HG02943 (cell line): ENCODE results near the gene TRMT5.

Source experiments
- ATAC-seq: cut with Tn5 transposase; IDR thresholded peaks from one replicate; pipeline ENCODE4 v1.9.1; 2021; ENCODE audit warnings: mild to moderate bottlenecking, low read depth, moderate library complexity; ENCODE audit not compliant: unreplicated experiment

The TRMT5 gene

DNA sequence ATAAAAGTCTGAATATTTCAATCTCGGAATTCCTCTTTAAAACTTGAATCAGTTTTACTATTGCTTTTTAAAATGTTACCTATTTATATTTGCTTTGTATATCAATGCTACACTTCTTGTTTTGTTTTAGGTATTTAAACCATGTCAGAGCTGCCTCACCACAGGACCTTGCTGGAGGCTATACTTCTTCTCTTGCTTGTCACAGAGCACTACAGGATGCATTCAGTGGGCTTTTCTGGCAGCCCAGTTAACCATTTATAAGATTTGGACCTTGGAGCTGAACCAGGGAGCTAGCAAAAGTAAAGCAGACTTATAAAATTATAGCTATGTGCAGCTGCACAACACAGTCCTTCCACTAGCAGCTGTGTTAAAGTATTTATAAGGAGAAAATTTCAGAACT, 12.8 kb downstream of the TRMT5 start:
- ATAC-seq = no peak

DNA sequence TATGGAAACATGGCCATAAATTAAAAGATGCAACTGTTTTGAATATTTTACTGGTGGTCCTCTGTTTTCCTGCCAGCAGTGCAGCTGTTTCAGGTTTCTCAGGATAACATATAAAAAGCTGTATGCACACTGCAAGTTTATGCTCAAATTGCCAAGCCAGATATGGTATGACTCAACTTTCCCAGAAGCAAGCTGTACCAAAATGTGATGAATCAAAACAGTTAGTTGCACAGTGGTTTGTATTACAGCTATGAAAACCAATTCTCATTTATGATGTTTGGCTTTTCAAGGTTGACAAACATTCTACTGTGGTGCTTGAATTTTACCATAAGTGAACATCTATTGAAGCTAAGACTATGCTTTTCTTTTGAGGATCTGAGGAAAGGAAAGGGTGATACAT, 15.5 kb downstream of the TRMT5 start:
- ATAC-seq = no peak

DNA sequence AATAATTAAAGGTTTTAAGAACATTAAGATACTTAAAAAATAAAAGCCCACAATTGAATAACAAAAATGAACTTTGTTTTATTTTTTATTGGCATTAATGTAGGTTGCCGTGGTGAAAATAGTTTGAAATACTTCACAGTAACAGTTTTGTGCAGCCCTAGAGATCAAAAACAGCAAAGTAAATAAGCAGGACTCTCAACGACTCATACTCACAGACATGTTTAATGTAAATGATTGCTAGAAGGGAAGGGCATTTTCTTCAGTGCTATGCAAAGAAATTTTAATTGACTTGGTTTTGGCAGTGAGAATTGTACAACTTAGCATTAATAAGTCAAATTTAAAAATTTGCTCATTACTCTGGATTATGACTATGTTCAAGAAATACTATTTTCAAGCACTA, 16.0 kb downstream of the TRMT5 start:
- ATAC-seq = no peak

DNA sequence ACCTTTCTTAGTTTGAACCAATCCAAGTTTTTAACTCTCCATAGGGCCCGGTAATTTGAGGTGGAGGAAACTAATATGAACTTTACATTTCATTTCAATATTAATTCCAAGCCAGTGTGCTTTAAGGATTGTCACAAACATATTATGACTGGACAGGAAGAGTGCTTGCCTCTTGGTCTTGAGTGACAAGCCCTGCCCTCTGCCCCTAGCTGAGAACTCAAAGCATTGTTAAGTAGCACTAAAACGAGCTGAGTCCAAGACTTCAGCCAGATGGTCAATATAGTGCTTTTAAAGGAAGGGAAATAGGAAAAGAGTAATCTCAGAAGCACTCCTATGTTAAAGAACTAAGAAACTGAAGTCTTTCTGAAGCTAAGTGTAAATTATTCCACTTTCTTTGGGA, 17.1 kb downstream of the TRMT5 start:
- no peak for ATAC-seq

DNA sequence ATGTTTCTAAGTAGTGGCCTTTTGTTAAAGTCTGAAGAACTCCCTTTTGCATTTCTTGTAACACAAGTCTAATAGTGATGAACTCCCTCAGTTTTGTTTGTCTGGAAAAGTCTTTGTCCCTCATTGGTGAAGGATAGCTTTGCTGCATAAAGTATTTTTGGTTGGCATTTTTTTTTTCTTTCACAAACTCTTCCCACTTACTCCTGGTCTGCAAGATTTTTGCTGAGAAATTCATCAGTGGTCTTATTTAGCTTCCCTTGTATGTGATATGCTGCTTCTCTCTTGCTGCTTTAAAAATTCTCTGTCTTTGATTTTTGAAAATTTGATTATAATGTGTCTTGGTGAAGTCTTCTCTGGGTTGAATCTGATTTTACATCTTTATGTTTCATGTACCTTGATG, 22.7 kb downstream of the TRMT5 start:
- ATAC-seq = no peak

DNA sequence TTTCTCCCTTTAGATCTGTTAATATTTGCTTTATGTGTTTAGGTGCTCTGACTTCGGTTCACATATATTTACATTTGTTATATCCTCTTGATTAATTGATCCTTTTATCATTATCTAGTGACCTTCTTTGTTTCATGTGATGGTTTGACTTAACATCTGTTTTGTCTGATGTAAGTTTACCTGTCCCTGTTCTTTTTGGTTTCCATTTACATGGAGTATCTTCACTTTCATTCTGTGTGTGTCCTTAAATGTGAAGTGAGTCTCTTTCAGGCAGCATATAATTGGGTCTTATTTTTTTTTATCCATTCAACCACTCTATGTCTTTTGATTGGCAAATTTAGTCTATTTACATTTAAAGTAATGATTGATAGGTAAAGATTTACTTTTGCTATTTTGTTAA, 24.2 kb downstream of the TRMT5 start:
- ATAC-seq = no peak

DNA sequence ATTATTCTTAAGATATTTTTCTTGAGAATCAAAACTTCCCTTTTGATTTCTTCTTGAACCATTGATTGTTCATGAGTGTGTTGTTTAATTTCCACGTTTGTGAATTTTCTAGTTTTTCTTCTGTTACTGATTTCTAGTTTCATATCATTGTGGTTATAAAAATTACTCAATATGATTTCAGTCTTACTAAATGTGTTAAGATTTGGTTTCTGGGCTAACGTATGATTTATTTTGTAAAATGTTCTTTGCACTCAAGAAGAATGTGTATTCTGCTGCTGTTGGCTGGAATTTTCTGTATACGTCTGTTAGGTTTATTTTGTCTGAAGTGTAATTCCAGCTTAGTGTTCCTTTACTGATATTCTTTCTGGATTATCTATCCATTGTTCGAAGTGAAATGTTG, 24.7 kb downstream of the TRMT5 start:
- ATAC-seq = no peak

DNA sequence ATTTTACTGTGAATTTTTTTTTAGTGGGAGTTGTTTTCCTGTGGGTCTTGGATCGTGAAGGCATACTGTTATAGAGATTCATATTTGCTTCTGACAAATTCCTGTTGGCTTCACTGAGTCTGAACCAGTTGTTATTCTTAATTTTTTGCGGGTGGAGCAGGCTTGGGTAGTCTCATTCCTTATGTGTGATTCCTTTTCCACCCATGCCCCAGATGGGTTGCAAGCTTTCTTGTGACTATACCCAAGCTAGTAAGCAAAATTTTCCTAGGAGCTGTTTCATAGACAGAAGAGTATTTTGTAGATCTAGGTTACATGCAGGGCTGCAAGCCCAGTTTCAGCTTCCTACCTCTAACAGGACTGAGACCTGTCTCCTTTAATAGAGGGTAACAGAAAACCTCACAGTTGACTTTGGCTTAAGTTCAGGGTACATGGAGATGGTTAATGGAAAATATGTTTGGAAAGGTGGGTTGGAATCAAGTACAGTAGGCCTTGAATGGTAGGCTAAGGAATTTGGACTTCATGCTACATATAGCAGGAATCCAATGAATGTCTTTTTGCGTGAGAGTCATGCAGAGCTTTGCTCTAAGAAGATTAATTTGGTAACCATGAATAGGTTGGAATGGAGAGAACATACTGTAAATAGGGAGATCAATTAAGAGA, 29.0 kb downstream of the TRMT5 start:
- ATAC-seq = no peak

DNA sequence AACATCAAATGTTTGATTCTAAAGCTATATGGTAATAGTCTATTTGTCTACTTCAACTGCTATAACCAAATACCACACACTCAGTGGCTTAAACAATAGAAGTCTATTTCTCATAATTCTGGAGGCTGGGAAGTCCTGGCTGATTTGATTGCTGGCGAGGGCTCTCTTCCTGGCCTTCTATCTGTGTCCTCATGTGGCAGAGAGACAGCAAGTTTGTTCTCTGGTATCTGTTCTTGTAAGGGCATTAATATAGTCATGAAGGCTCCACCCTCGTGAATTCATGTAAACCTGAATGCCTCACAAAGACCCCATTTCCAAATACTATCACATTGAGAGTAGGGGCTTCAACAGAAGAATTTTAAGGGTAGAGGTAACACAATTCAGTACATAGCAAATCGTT, 34.1 kb downstream of the TRMT5 start:
- no peak for ATAC-seq

DNA sequence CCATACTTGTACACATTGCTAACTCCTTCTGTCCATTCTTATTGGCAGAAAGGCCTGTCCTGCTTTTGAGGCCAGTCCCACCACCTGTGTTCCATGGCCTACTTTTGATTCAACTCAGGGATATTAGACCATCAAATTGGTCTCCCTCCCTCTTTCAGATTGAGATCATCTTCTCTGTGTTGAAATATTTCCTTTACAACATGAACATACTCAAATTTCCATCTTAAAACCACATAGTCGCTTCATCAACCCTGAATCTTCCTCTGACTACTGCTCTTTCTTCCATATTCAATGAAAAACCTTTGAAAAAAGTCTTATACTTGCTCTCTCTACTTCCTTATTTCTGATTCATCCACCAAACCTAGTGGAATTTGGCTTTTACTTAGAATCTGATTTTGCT, 34.9 kb downstream of the TRMT5 start:
- no peak for ATAC-seq

DNA sequence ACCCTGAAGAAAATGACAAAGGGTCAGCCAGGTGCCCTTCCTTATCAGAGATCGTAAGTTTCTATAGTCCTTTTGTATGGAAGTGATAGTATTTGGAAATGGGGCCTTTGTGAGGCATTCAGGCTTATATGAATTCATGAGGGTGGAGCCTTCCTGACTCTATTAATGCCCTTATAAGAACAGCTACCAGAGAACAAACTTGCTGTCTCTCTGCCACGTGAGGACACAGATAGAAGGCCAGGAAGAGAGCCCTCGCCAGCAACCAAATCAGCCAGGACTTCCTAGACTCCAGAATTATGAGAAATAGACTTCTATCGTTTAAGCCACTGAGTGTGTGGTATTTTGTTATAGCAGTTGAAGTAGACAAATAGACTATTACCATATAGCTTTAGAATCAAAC, 36.7 kb downstream of the TRMT5 start:
- ATAC-seq = no peak

DNA sequence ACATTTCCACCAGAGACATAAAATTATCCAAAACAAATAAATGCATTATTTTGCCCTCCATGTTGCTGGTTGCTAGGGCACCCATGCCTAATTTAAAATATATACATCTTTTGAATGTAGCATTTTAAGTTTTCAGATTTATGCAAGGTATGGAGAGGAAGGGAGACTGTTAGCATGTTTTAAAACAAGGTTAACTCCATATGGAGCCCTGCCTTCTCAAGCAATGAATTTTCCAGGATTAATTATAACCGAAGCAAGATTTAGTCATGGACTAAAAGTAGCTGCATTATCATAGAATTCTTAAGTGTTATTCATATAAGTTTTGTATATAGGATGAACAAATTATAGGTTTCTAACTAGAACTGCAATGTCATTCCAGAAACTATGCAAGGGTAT, 37.2 kb downstream of the TRMT5 start:
- ATAC-seq = no peak

DNA sequence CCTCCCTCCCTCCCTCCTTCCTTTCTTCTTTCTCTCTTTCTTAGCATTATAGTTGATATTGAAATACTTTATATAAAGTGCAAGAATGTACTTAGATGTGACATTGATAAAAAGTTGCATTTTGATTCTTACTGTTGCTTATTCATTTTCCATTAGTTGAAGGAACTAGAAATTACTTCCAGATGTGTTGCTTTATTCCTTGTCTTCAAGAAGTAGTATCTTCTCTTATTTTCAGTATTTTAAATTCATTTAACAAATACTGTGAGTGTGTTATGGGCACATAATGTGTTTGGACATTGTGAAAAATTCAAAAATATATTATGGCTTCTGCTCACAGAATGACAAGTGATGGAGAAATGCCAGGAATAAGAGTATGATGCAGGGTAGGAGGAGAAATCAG, 45.6 kb downstream of the TRMT5 start:
- no peak for ATAC-seq

DNA sequence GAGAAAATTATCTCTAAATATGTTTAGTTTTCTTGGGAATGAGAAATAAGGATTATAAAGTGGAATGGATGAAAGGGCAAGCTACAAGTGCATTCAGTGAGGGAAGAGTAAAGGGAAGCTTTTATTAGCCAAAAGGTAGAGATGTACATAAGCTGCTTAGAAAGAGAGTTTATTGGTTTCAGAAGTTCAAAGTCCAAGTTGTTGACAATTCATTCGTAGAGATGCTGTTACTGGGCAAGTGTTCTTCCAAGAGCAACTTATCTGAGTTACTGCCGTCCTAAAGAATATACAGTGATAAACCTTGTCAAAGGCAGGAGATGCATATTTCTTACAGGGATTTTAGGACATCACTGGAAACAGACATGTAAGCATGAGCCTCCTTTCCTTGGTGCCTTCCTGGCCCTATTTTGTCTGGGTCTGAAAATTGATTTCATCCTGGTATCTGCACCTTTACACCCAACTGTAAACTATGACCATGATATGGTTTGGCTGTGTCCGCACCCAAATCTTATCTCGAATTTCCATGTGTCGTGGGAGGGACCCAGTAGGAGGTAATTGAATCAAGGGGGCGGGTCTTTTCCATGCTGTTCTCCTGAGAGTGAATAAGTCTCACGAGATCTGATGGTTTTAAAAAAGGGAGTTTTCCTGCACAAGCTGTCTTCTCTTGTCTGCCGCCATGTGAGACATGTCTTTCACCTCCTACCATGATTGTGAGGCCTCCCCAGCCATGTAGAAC, 46.8 kb downstream of the TRMT5 start:
- ATAC-seq = no peak

DNA sequence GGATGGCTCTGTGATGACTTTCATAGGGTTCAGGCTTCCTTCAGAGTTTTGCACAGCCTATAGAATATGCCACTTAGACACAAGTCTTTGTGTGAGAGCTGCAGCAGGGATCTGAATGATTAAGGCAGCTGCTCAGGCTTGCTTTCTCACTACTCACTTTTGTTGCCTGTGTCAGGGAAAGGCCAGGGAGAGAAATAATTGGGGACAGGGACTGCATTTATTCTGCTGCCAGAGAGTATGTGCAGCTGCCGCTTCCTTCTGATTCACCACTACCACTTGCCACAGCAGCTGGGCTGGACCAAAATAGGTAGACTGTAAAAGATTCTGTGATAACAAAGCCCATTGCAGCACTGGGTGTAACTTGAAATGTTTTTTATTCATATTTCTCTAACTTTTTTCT, 49.7 kb downstream of the TRMT5 start:
- no peak for ATAC-seq

DNA sequence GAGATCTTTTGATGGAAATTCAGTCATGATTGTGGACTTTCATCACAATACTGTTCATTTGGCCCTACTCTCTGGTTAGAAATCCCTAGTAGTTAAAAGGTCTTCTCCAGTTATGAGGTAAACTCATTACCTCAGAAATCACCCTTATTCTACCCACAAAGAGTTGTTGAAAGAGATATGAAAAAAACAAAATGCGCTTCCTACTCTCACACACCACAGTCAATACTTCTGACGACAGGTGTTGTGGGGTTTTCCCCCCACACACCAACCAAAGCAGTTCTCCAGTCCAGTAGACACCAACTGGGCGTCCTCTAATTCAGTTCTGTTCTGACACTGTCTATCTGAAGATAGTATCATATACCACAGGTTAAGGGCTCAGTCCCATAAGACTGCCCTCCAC, 54.9 kb downstream of the TRMT5 start:
- peak; percentile 95 for ATAC-seq

DNA sequence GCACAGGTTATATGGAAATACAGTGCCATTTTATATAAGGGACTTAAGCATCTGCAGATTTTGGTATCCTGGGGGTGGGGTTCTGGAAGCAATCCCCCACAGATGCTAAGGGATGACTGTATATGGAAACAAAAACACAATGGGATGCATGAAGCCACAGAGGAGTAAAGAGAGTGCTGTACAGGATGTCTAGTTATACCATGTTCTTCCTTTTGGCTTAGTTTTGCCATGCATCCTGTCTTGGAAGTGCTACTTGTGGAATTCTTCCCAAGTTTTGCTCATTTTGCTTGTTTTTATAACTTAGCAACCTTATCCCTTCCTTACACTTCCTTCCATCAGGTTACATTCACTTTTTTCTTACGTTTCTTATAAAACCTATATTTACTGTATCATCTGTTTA, 55.6 kb downstream of the TRMT5 start:
- no peak for ATAC-seq

DNA sequence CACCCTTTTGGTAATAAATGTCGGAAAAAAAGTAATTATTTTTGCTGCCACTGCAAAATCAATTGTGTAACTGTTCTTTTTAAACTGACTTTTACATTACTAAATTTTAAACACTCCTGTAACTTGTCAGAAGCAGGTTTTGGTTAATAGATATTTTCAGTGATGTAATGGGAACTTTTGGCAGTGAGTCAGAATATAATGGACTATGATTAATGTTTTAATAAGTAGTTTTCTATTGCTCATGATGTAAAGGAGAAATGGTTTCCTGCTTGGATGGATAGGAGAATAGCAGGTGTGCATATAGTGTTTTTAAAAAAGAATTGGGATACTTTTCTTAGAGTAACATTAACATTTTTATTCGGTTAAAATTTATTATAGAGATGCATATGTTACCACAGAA, 58.8 kb downstream of the TRMT5 start:
- no peak for ATAC-seq
